ENCODE results near the gene PLCG2. TPM values are rescaled to one million over a fixed set of nuclear protein-coding genes. Genes with fewer than 3 reads are reported as not detected.
A peak's percentile ranks its signal among the peaks of the same experiment; 100 is the strongest.
"Not testable (repeated sequence)": the region's sequence is repeated elsewhere in the genome, so short reads cannot be mapped to it uniquely, and the experiment has no call there.

The PLCG2 gene
- total RNA-seq, 1 donor from 2014 or later = 6.9 TPM

DNA sequence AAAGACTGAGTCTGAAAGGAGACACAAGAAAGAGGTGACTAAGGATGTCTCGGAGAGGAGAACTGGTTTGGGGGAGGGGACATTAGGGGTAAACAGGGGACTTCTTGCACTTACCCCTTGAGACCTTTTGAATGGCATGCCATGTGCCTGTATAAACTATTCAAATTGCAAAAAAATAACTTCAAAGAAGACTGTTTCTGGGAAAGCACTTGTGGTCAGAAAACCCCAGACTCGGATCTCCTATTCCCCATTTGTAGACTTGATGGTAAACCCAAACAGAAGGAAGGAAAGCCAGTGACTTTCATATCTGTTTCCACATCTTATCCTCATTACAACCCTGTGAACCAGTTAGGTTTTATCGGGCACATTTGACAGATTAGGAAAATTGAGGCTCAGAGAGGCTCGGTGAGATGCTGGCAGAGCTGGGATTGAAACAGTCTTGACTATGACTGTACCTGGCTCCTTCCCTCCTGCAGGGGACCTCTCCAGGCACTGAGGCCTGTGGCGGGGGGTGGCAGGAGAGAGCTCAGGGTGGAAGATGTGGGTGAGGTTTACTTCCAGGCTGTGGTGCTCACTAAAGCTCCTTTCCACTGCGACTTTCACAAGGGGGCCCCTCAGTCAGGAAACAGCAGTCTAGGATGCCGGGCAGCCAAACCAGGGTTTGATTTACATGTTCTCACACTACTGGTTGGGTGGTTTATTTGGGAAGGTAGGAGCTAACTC, 30.5 kb upstream of the PLCG2 start:
- DNase-seq (ENCODE audit: missing footprints) (no peak), ATAC-seq (no peak)
- intact Hi-C loops (cut with DNase I) = no loop called here

DNA sequence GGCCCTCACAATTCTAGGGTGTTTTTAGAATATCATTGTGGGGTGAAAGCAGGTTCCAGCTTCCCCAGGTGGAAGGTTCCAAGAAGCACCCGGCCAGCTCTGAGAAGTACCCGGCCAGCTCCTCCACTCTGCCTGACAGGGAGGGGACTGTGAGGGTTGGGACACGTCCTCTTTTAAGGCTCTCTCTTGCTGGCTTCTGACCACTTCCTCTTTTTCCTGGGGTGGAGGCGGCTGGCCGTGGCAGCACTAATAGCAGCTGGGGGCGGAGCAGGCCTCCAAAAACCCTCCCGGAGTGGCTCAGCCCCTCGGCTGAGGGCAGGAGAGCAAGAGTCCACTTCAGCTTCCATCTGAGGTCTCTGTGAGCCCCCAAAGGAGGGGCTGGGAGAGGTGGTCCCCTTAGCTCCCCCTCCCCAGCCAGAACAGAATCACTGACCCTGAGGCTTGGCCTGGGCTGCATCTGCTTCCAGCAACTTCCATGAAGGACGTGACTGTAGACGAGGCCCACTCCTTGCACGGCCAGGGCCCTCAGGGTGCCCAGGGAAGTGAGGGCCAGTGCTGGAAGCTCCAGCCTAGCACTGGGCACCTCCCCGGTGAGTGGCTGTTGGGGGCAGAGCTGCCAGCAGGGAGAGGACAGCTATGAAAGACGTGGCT, 26.7 kb upstream of the PLCG2 start:
- ATAC-seq (peak; percentile 88), DNase-seq (ENCODE audit: missing footprints) (peak; percentile 92)
- intact Hi-C loops (cut with DNase I) = no loop called here

DNA sequence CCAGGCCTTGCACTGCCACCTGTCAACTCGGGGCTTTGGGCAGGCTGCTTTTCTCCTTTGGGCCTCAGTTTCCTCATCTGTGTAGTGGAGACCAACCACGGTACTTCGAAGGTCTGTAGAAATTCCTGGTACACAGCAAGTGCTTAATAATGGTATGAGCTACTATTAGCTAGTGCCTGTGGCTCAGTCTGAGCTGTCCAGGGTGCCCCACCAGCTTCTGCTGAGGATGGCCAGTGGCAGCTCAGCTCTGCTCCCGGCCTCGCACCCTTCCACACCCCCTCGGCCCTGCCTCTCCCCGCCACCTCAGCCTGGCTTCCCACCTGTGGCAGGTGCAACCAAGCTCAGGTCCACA, 26.2 kb upstream of the PLCG2 start:
- peak; percentile 4 for ATAC-seq
- DNase-seq (ENCODE audit: missing footprints) = no peak
- intact Hi-C loops (cut with DNase I) = no loop called here

- intact Hi-C loops (cut with DNase I) = no loop called here
- ATAC-seq = no peak
- no peak for DNase-seq (ENCODE audit: missing footprints)
These were observed 24.2 kb upstream of the PLCG2 start for GRCh38 chr16:81754858-81755257.

DNA sequence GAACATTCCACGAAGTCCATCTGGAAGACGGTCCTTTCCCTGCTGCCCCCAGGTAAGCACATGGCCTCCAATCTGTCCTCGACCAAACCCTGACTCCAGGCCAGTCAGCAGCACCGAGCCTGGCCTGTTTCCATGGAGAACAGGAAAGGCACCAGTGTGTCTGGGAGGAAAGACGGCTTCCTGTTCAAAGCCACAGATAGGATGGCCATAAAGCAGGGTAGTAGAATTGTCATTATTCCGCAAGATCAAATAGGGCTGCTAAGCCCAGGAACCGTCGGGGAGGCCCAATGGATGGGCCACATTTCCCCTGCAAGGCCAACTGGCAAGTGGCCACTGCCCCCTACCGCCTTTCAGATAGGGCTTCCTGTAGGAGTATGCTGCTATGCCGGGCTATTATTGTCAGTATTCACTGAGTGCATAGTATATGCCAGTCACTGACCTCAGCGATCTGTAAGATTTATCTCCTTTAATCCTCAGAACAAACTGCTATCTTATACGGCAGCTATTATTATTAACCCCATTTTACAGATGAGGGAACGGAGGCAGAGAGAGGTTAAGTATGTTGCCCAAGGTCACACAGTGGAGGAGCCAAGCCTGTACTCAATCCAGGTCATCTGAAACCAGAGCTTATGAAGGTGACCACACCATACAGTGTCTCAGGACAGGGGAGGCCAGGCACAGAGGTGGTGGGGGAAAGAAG, 23.0 kb upstream of the PLCG2 start:
- DNase-seq (ENCODE audit: missing footprints) = no peak
- intact Hi-C loops (cut with DNase I) = no loop called here
- ATAC-seq = peak; percentile 37

DNA sequence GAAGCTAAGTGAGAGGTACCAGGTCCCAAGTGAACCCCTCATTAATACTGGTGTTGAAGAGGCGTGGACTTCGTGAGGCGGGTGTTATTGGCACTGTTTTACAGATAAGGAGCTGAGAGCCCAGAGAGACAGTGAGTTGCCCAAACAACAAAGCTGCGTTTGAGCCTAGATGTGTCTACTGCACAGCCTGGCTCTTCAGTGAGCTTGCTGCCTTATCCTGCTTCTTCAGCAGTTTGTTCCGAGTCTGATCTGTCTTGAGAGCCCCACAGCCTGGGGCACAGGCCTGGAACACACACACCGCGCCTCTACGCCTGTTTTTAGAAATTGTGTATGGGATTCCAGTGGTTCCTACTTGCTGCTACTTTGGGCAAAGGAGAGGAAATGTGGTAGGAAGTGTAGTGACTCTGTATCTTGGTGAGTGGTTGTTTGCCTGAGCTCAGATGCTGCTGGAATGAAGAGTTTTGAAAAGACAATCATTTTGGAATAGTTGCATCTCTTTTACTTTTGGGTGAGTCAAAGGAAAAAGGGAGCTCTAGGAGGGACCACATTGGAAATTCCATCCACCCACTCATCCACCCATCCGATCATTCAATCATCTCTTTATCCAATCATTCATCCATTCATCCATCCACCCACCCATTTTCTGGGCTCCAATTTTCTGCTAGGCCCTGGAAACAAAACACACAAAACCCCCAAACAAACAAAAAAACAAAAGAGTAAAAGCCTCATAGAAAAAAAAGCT, 22.3 kb upstream of the PLCG2 start:
- intact Hi-C loops (cut with DNase I) = no loop called here
- ATAC-seq (no peak), DNase-seq (ENCODE audit: missing footprints) (no peak)

GRCh38 chr16:81758376-81758775, 20.7 kb upstream of the PLCG2 start:
- ATAC-seq = no peak
- no peak for DNase-seq (ENCODE audit: missing footprints)
- intact Hi-C loops (cut with DNase I) = no loop called here

DNA sequence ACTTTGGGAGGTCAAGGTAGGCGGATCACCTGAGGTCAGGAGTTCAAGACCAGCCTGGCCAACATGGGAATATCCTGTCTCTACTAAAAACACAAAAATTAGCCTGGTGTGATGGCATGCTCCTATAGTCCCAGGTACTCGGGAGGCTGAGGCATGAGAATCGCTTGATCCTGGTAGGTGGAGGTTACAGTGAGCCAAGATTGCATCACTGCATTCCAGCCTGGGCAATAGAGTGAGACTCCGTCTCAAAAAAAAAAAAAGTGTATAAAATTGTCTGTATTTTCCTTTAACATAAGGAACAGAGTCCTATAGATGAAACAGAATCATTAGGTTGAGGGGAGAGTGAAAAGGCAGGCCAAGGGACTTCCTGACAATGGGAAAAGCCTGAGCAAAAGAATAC, 16.8 kb upstream of the PLCG2 start:
- DNase-seq (ENCODE audit: missing footprints); intact Hi-C loops (cut with DNase I); ATAC-seq: not testable (repeated sequence)

GRCh38 chr16:81765111-81765919, 13.8 kb upstream of the PLCG2 start:
- no peak for ATAC-seq
- intact Hi-C loops (cut with DNase I) = no loop called here
- DNase-seq (ENCODE audit: missing footprints) = no peak

GRCh38 chr16:81765969-81766368, 13.1 kb upstream of the PLCG2 start:
- no peak for ATAC-seq
- intact Hi-C loops (cut with DNase I) = no loop called here
- DNase-seq (ENCODE audit: missing footprints) = no peak

- intact Hi-C loops (cut with DNase I) = no loop called here
- DNase-seq (ENCODE audit: missing footprints) = no peak
- ATAC-seq = no peak
These were observed 11.0 kb upstream of the PLCG2 start for GRCh38 chr16:81767987-81768592.

GRCh38 chr16:81770008-81770407, 9.1 kb upstream of the PLCG2 start:
- DNase-seq (ENCODE audit: missing footprints) (no peak), ATAC-seq (no peak)
- intact Hi-C loops (cut with DNase I) = loop anchor here (10.0 kb wide), 1 partner anchor 95 kb away; no protein-coding TSS in a partner anchor

DNA sequence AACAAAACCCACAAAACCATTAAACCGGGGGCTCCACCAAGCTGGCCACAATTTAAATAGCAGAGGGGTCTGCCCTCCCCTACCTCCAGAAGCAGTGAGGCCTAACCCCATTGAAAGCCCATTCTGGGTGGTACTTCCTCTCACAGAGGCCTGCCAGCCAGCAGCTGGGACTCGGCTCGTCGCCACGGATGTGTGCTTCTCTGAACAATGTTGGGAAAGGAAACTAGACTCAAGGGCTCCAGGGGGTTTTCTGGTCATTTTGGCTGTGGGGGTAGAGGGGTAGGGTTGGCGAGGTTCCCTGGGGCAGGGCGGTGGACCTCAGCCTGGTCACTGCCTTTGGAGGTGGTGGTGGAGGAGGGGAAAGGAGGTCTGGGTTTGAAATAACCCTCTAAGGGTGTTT, 4.7 kb upstream of the PLCG2 start:
- no peak for ATAC-seq
- intact Hi-C loops (cut with DNase I) = loop anchor here (10.0 kb wide), 1 partner anchor 90 kb away; no protein-coding TSS in a partner anchor
- no peak for DNase-seq (ENCODE audit: missing footprints)

DNA sequence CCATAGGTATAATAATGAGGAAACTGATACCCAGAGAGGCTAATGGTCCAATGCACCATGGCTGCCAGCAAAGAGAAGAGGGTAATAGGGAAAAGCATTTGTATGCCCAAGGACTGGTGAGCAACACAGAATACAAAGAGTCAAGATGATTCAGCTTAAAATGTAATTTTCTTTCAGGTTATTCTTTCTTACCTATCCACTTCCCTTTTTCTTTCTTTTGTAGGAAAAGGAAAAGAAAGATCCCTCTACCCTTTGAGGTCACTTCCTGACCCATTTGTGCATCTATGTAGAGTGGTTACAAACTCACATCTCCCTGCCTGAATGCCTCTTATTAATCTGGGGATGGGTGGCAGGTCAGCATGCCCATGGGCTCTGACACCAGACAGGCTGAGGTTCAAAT, 3.5 kb upstream of the PLCG2 start:
- no peak for DNase-seq (ENCODE audit: missing footprints)
- no peak for ATAC-seq

DNA sequence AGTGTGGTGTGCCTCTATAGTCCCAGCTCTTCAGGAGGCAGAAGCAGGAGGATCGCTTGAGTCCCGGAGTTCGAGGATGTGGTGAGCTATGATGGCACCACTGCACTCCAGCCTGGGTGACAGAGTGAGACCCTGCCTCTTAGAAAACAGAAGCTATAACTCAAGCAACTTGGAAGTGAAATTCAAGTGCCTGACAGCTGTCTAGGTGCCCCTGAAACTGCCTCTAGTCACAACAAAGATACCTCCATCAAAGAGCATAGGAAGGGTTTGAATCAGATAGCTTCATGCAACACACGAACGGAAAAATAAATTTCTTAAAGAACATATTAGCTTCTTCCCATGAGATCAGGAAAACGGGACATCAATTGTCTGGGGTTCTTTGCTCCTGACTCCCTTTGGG, 860 bp upstream of the PLCG2 start:
- ATAC-seq (no peak), DNase-seq (ENCODE audit: missing footprints) (no peak)
- intact Hi-C loops (cut with DNase I) = loop anchor here (10.0 kb wide), 1 partner anchor 87 kb away; no protein-coding TSS in a partner anchor

More for the DNA sequence above, 3.5 kb upstream of the PLCG2 start:
- intact Hi-C loops (cut with DNase I) = loop anchor here (10.0 kb wide), 1 partner anchor 89 kb away; no protein-coding TSS in a partner anchor

GRCh38 chr16:81779536-81780320, 637 bp downstream of the PLCG2 start:
- intact Hi-C loops (cut with DNase I) = loop anchor here (10.0 kb wide), 1 partner anchor 85 kb away; no protein-coding TSS in a partner anchor
- DNase-seq (ENCODE audit: missing footprints) = peak; percentile 80
- peak; percentile 26 for ATAC-seq

DNA sequence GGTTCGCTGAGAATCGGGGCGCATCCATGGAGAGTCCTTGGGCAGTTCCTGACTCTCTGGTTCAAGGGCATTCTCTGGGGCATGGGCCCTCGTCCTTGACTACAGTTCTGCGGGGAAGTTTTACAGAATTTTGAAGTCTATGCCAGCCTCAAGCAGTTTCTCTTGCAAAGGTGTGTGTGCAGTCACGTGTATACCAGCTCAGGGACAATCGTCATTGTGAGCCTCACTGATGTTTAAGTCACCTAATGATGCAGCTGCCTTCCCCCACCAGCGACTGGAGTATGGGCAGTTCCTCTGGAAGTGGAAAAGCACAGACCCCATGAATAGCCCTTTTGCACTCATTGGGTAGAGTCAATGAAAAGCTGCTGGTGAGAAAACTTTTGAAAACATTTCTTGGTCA, 1.3 kb downstream of the PLCG2 start:
- intact Hi-C loops (cut with DNase I) = no loop called here
- no peak for DNase-seq (ENCODE audit: missing footprints)
- no peak for ATAC-seq
